Lung (tissue), 16 donors: Measurements from ENCODE around the gene ARMH2. TPM values are rescaled to one million over a fixed set of nuclear protein-coding genes. Genes with fewer than 3 reads are reported as not detected.
A peak's percentile ranks its signal among the peaks of the same experiment; 100 is the strongest.

Source experiments
- ATAC-seq: fragments of 200-7000 bp; cut with Tn5 transposase; one replicate; pipeline ENCODE4 v1.9.1; 2020; ENCODE audit warnings: moderate number of reproducible peaks; ENCODE audit not compliant: insufficient read depth, low FRiP score
- DNase-seq, 3 donors: peaks; one replicate each; pipeline ENCODE4 v3.0.0-alpha.2; 2013 to 2017
- H3K27ac ChIP-seq, 2 donors: one replicate each; pipeline ENCODE4 v1.5.1; 2013; ENCODE audit warnings: mild to moderate bottlenecking in 2 of 2, moderate library complexity in 2 of 2, control low read depth in 1 of 2, inconsistent platforms in 1 of 2, low read depth in 1 of 2, low read length in 1 of 2
- H3K27me3 ChIP-seq, 3 donors: one replicate each; pipeline ENCODE4 v1.5.1; 2013; ENCODE audit warnings: low read length in 2 of 3; ENCODE audit not compliant: control insufficient read depth in 3 of 3, insufficient read depth in 3 of 3
- H3K36me3 ChIP-seq, 4 donors: one replicate each; pipeline ENCODE4 v1.5.1; 2013; ENCODE audit warnings: low read length in 4 of 4, mild to moderate bottlenecking in 1 of 4, moderate library complexity in 1 of 4; ENCODE audit not compliant: control insufficient read depth in 4 of 4, insufficient read depth in 4 of 4
- H3K4me1 ChIP-seq, 5 donors: one replicate each; pipeline ENCODE4 v1.5.1; 2013; ENCODE audit warnings: low read length in 5 of 5, mild to moderate bottlenecking in 2 of 5, moderate library complexity in 1 of 5; ENCODE audit not compliant: control insufficient read depth in 5 of 5, insufficient read depth in 5 of 5
- H3K4me3 ChIP-seq: one replicate; pipeline ENCODE4 v1.5.1; 2013; ENCODE audit warnings: mild to moderate bottlenecking, control low read depth, moderate library complexity
- H3K9ac ChIP-seq, 2 donors: one replicate each; pipeline ENCODE4 v1.5.1; 2013; ENCODE audit warnings: low read length in 2 of 2, control low read depth in 1 of 2; ENCODE audit not compliant: insufficient read depth in 1 of 2
- H3K9me3 ChIP-seq, 4 donors: one replicate each; pipeline ENCODE4 v1.5.1; 2013; ENCODE audit warnings: low read length in 3 of 4, mild to moderate bottlenecking in 1 of 4, moderate library complexity in 1 of 4; ENCODE audit not compliant: control insufficient read depth in 4 of 4, insufficient read depth in 3 of 4
- WGBS, 2 donors: extraction: QIAGEN DNeasy Blood & Tissue Kit; methylation state at CpG; one replicate each; pipeline ENCODE4 v1.1.7; 2013; 5-methylcytosine and 5-hydroxymethylcytosine counted together
- long read RNA-seq, 5 donors: transcript quantifications; one replicate each; lab custom pipeline, GENCODE V29; 2026
- polyA plus RNA-seq, 2 donors: library from polyadenylated mRNA; stranded (reverse); fragments of 200-250 nt; gene quantifications; one replicate each; pipeline ENCODE4 v1.2.1, GENCODE V29; 2013
- total RNA-seq, 2 donors: library from RNA; depleted of rRNA in 1 of 2; stranded (reverse); fragments of >200 nt in 1 of 2; gene quantifications; one replicate each; pipeline ENCODE4 v1.2.1, GENCODE V29; 2014 to 2021
- TF ChIP-seq, protein P1 (sequence below): IDR thresholded peaks from 2 replicates; pipeline ENCODE4 v1.5.1; 2012; ENCODE audit warnings: mild to moderate bottlenecking; ENCODE audit errors: control extremely low read depth, extremely low read depth
- donor health status: control.
- donor health status: control.
- donor health status: Bipolar disorder and iron deficiency.
- donor health status: healthy.
- donor health status: DM: yes; HTN: yes; CAD: no.

Gene ARMH2
- 1 to 10 TPM; 1.5 to 3.2 TPM for total RNA-seq
- polyA plus RNA-seq: 1 to 10 TPM in 1 of 2 donors, under 1 TPM in 1; 0.56 to 1.1 TPM
- long read RNA-seq, donor 1: 0 reads
- long read RNA-seq, donor 2: 0 reads
- long read RNA-seq, donor 3, partial matches to known transcripts: 0 of 1 reads
- long read RNA-seq, donor 3, other reads (novel, unspliced or antisense): 0 of 1 reads
- long read RNA-seq, donor 4: 0 reads
- long read RNA-seq, donor 5, partial matches to known transcripts: 0 of 1 reads
- long read RNA-seq, donor 5, other reads (novel, unspliced or antisense): 0 of 1 reads

DNA sequence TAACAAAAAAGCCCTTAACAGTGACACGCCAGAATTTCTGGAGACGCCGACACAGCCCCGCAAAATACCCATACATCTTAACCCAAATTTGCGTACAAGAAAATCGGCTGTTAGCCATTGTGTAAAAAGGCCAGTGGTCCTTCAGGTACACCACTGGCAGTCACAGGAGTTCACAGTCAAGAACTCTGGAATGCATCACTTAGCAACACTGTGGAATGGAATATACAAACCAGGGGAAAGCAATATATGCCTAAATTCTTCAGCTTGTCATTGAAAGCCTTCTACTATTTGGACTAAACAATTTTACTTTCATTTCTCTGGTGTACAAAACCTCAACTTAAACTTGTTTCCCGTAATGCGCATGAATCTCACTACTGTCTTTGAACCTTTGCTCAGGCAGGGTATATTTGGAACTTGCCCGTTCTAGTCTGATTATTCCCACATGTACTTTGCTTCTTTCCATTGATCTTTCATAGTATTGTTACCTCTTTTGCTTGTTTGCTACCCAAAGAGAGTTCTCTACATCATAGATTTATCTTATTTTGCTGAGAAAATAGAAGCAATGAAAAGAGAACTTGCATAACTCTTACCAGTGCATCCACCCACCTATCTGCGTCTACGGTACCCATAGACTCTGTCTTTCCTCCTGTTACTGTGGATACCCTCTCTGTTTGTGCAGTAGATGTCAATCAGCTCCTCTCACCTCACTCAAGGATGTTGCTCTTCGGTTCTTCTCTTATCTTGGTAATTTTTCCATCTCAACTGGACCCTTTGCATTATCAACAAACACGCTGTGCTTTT lies at the start of gene ARMH2:
TSS of gene ARMH2 (minus strand) at position 178 of the 801 bp plus-strand sequence. CDS start at position 118, 60 bp downstream.
- TF ChIP-seq, protein P1, sequence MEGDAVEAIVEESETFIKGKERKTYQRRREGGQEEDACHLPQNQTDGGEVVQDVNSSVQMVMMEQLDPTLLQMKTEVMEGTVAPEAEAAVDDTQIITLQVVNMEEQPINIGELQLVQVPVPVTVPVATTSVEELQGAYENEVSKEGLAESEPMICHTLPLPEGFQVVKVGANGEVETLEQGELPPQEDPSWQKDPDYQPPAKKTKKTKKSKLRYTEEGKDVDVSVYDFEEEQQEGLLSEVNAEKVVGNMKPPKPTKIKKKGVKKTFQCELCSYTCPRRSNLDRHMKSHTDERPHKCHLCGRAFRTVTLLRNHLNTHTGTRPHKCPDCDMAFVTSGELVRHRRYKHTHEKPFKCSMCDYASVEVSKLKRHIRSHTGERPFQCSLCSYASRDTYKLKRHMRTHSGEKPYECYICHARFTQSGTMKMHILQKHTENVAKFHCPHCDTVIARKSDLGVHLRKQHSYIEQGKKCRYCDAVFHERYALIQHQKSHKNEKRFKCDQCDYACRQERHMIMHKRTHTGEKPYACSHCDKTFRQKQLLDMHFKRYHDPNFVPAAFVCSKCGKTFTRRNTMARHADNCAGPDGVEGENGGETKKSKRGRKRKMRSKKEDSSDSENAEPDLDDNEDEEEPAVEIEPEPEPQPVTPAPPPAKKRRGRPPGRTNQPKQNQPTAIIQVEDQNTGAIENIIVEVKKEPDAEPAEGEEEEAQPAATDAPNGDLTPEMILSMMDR: no peak
- no peak within 1 kb of the TSS for H3K9ac ChIP-seq
- no peaks in the 10 kb centered on the region for H3K4me1 ChIP-seq
- ATAC-seq (no peak), DNase-seq (peak in 1 of 3 donors; percentile 37)
- H3K9me3 ChIP-seq: no peaks in the 10 kb centered on the region
- no peak within 1 kb of the TSS for H3K27ac ChIP-seq
- H3K27me3 ChIP-seq: no peaks in the 10 kb centered on the region
- no peak within 1 kb of the TSS for H3K4me3 ChIP-seq
- no peaks in the 10 kb centered on the region for H3K36me3 ChIP-seq
- 79 to 91% methylated on average over 13 of the region's 13 CpGs for WGBS, 2 donors

DNA sequence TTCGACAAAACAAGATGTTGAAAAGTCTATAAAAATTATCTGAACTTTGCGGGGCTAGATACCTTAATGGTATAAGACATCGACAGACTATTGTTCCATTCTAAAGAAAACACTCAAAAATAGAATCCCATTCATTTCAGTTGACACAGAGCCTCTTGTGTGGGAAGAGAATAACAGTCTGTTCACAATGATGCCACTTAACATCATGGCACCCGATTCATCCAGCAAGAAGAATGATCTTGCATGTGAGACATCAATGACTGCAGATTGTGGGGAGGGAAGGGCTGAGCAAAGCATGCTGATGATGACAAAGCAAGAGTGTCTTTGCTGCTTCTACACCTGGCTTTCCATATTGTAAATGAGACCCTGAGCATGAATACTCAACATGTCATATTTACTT lies 49.7 kb upstream of the ARMH2 start:
- no peak overlapping the region for H3K4me3 ChIP-seq
- peaks cover 0 to 3% (median 0%) of the 10 kb centered on the region in 5 donors for H3K4me1 ChIP-seq
- WGBS, 2 donors: 95 to 97% methylated on average over 4 of the region's 4 CpGs
- H3K9me3 ChIP-seq: peaks cover 0 to 3% (median 0%) of the 10 kb centered on the region in 4 donors
- no peaks in the 10 kb centered on the region for H3K27me3 ChIP-seq
- no peak overlapping the region for H3K9ac ChIP-seq
- DNase-seq (no peak), ATAC-seq (no peak)
- H3K27ac ChIP-seq: no peak overlapping the region
- H3K36me3 ChIP-seq: peaks cover 0 to 11% (median 0%) of the 10 kb centered on the region in 4 donors
- TF ChIP-seq, protein P1: no peak

DNA sequence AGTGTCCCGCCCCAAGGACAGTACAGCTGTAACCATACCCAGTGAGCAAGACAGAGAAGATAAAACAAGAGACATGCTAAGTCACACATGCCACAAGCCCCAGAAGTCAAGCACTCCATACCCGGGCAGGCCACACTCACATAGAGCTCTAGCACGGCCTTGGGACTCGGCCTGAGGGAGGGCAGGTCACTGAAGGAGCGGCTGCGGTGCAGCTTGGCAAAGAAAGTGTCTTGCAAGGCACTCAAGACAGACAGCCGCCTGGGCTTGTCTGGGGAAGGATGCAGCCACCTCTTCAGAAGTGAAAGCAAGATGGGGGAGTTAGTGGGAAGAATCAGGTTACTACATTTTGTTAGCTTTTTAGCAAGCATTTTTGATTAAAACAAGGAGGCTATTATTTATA lies 48.7 kb upstream of the ARMH2 start:
- DNase-seq: no peak
- no peaks in the 10 kb centered on the region for H3K27me3 ChIP-seq
- TF ChIP-seq, protein P1: no peak
- no peak overlapping the region for H3K27ac ChIP-seq
- no peak overlapping the region for H3K9ac ChIP-seq
- no peak overlapping the region for H3K4me3 ChIP-seq
- peaks cover 0 to 16% (median 0%) of the 10 kb centered on the region in 4 donors for H3K36me3 ChIP-seq
- H3K4me1 ChIP-seq: peaks cover 0 to 3% (median 0%) of the 10 kb centered on the region in 5 donors
- H3K9me3 ChIP-seq: peaks cover 0 to 3% (median 0%) of the 10 kb centered on the region in 4 donors
- no peak for ATAC-seq
- WGBS, 2 donors: 72 to 82% methylated on average over 7 of the region's 7 CpGs
